Colonic mucosa (tissue), 4 donors: ENCODE results near the gene SNAI1. TPM values are rescaled to one million over a fixed set of nuclear protein-coding genes. Genes with fewer than 3 reads are reported as not detected.
"Not testable (repeated sequence)": the region's sequence is repeated elsewhere in the genome, so short reads cannot be mapped to it uniquely, and the experiment has no call there.

Experiments used
- DNase-seq: peaks from one replicate; pipeline ENCODE4 v3.0.0-alpha.2; 2020
- H3K27ac ChIP-seq: fragments of 200-600 bp; one replicate; pipeline ENCODE4 v1.8.0; 2021
- H3K27me3 ChIP-seq: fragments of 200-600 bp; one replicate; pipeline ENCODE4 v1.8.0; 2021
- H3K36me3 ChIP-seq: fragments of 200-600 bp; one replicate; pipeline ENCODE4 v1.8.0; 2021
- H3K4me1 ChIP-seq: fragments of 200-600 bp; one replicate; pipeline ENCODE4 v1.8.0; 2021; ENCODE audit warnings: mild to moderate bottlenecking
- H3K4me3 ChIP-seq: fragments of 200-600 bp; one replicate; pipeline ENCODE4 v1.8.0; 2021
- H3K9ac ChIP-seq, 2 donors: one replicate each; pipeline ENCODE4 v1.7.0; 2013; ENCODE audit warnings: control low read depth in 2 of 2, low read depth in 2 of 2, low read length in 2 of 2
- H3K9me3 ChIP-seq: fragments of 200-600 bp; one replicate; pipeline ENCODE4 v1.8.0; 2021
- intact Hi-C: fragments of 100-400 bp; cut with DNase I; formaldehyde crosslinking; loops from one replicate; pipeline ENCODE4 v1.14.1; 2022
- total RNA-seq, 2 donors: library from RNA; stranded (reverse); fragmentation: NEBNext Ultra II Directional in 1 of 2; extraction: Animal tissue kit (Norgen Biotek cat#: 25700) in 1 of 2; gene quantifications; one replicate each; pipeline ENCODE4 v1.2.1, GENCODE V29; 2021
- TF ChIP-seq, protein P1 (sequence below): fragments of 200-600 bp; IDR thresholded peaks from one replicate; pipeline ENCODE4 v1.8.0; 2022; ENCODE audit warnings: antibody characterized with exemption, mild to moderate bottlenecking
- donor health status: healthy.
- donor health status: DM: no; HTN: no; CAD: no.
- donor health status: DM: no; HTN: no; CAD: no.

Gene SNAI1
- total RNA-seq, 2 donors from 2014 or later: 0.59 to 4.5 TPM

DNA sequence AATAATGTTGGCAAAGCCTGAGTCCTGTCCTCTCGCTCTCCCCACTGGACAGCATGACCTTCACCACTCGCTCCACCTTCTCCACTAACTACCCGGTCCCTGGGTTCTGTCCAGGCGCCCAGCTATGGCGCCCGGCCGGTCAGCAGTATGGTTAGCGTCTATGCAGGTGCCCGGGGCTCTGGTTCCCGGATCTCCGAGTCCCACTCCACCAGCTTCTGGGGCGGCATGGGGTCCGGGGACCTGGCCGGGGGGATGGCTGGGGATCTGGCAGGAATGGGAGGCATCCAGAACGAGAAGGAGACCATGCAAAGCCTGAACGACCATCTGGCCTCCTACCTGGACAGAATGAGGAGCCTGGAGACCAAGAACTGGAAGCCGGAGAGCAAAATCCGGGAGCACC, 26.1 kb upstream of the SNAI1 start:
- Histone ChIP-seq H3K27ac (no peak overlapping the region), H3K4me3 (no peak overlapping the region), H3K27me3 (no peaks in the 10 kb centered on the region), H3K36me3 (peaks cover 20% of the 10 kb centered on the region), H3K9me3 (no peaks in the 10 kb centered on the region), H3K9ac (no peak overlapping the region), H3K4me1 (no peaks in the 10 kb centered on the region)
- intact Hi-C loops: no loop called here
- TF ChIP-seq, protein P1, sequence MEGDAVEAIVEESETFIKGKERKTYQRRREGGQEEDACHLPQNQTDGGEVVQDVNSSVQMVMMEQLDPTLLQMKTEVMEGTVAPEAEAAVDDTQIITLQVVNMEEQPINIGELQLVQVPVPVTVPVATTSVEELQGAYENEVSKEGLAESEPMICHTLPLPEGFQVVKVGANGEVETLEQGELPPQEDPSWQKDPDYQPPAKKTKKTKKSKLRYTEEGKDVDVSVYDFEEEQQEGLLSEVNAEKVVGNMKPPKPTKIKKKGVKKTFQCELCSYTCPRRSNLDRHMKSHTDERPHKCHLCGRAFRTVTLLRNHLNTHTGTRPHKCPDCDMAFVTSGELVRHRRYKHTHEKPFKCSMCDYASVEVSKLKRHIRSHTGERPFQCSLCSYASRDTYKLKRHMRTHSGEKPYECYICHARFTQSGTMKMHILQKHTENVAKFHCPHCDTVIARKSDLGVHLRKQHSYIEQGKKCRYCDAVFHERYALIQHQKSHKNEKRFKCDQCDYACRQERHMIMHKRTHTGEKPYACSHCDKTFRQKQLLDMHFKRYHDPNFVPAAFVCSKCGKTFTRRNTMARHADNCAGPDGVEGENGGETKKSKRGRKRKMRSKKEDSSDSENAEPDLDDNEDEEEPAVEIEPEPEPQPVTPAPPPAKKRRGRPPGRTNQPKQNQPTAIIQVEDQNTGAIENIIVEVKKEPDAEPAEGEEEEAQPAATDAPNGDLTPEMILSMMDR: no peak
- no peak for DNase-seq

DNA sequence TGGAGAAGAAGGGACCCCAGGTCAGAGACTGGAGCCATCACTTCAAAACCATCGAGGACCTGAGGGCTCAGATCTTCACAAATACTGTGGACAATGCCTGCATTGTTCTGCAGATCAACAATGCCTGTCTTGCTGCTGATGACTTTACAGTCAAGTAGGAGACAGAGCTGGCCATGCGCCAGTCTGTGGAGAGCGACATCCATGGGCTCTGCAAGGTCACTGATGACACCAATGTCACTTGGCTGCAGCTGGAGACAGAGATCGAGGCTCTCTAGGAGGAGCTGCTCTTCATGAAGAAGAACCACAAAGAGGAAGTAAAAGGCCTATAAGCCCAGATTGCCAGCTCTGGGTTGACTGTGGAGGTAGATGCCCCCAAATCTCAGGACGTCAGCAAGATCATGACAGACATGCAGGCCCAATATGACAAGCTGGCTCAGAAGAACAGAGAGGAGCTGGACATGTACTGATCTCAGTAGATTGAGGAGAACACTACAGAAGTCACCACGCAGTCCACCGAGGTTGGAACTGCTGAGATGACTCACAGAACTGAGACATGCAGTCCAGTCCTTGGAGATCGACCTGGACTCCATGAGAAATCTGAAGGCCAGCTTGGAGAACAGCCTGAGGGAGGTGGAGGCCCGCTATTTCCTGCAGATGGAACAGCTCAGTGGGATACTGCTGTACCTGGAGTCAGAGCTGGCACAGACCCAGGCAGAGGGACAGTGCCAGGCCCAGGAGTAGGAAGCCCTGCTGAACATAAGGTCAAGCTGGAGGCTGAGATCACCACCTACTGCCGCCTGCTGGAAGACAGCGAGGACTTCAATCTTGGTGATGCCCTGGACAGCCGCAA, 25.5 kb upstream of the SNAI1 start:
- peaks cover 15% of the 10 kb centered on the region for H3K36me3 ChIP-seq
- H3K4me1 ChIP-seq, H3K4me3 ChIP-seq, H3K9me3 ChIP-seq, H3K9ac ChIP-seq, intact Hi-C loops, H3K27ac ChIP-seq, DNase-seq, H3K27me3 ChIP-seq: not testable (repeated sequence)

DNA sequence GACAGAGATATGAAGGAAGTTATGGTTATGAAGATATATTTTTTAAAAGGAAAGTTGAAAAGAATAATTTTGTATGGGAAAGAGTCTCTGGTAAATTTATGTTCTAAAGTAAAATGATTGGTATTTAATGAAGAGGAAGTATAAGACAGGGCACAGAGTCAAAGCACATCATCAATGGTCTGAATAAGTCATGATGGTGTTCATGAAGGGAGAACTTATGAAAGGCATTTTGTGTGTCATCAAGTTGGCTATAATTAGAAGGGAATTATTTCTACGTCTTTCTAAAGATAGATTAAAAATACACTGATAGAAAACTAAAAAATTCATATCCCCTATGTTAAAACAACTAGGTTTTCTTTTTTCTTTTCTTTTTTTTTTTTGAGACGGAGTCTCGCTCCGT, 21.4 kb upstream of the SNAI1 start:
- H3K27me3 ChIP-seq: no peaks in the 10 kb centered on the region
- no peak overlapping the region for H3K4me3 ChIP-seq
- TF ChIP-seq, protein P1: no peak
- H3K9me3 ChIP-seq: no peaks in the 10 kb centered on the region
- H3K4me1 ChIP-seq: no peaks in the 10 kb centered on the region
- H3K36me3 ChIP-seq: no peaks in the 10 kb centered on the region
- intact Hi-C loops: no loop called here
- no peak overlapping the region for H3K9ac ChIP-seq
- no peak for DNase-seq
- H3K27ac ChIP-seq: no peak overlapping the region

DNA sequence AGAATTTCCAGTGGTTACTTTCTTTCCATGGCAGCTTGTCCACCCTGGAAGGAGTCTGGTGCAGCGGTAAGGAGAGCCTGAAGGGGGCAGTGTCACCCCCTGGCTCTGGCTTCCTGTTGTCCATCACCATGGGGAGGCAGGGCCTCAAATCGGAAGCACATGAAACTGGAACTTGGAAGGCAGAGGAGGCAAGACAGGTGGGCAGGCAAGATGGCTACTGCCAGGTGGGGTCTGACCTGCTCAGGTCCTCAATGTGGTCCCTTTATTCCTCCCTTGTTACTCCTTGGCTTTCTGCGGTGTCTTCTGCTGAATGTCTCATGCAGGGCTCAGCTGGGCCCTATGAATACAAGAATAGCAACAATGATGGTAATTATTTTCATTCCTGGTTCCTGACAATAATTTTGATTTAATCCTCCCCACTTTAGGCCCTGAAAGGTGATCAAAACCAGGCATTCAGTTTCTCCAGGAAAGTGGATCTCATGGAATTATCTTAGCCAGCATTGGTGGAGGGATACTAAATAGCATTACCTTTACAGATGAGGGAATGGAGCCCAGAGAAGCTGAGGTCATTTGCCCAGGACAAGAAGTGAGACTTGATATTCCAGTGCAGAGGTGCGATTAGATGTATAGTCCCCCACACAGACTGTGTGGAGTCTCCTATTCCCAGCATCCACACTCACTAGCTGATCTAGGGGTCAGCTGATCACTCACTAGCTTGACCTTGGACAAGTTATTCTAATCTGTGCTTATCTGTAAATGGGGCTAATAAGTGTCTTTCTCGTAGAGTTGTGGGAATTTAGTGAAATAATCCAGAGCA, 17.6 kb upstream of the SNAI1 start:
- TF ChIP-seq, protein P1: peak; percentile 46
- Histone ChIP-seq H3K9ac (no peak overlapping the region), H3K36me3 (no peaks in the 10 kb centered on the region), H3K27me3 (no peaks in the 10 kb centered on the region), H3K4me3 (no peak overlapping the region), H3K4me1 (no peaks in the 10 kb centered on the region), H3K27ac (no peak overlapping the region), H3K9me3 (no peaks in the 10 kb centered on the region)
- DNase-seq: peak; percentile 54
- intact Hi-C loops: no loop called here

DNA sequence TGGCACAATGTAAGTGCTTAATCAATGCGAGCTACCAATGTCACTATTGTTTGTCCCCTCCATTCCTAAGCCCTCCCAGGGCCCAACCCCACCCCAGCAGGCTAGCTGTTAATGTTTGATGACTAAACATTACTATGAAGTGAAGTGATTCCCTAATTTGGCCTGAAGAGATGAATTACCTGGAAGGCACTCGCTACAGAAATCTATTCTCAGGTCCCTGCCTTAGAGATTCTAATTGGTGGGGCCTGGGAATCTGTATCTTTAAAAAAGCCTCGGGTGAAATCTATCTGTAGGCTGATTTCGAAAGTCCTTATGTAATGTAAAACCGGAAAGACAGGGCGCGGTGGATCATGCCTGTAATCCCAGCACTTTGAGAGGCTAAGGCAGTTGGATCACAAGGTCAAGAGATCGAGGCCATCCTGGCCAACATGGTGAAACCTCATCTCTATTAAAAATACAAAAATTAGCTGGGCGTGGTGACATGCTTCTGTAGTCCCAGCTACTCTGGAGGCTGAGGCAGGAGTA, 16.9 kb upstream of the SNAI1 start:
- no peak overlapping the region for H3K9ac ChIP-seq

More for the DNA sequence above, 16.9 kb upstream of the SNAI1 start:
- H3K27ac ChIP-seq: no peak overlapping the region
- intact Hi-C loops: no loop called here
- no peak for DNase-seq
- H3K27me3 ChIP-seq: no peaks in the 10 kb centered on the region
- H3K9me3 ChIP-seq: no peaks in the 10 kb centered on the region
- no peak overlapping the region for H3K4me3 ChIP-seq
- no peaks in the 10 kb centered on the region for H3K36me3 ChIP-seq
- TF ChIP-seq, protein P1: no peak
- H3K4me1 ChIP-seq: no peaks in the 10 kb centered on the region
